Erythroblast (primary cell): Measurements from ENCODE around the gene CTNNA2.

Experiments used
- GATA1 ChIP-seq: IDR thresholded peaks from 2 replicates; pipeline ENCODE4 v1.6.1; 2011; ENCODE audit warnings: low read depth, mild to moderate bottlenecking, control low read depth, low read length, moderate library complexity
- POLR2A ChIP-seq: IDR thresholded peaks from 2 replicates; pipeline ENCODE4 v1.6.1; 2011; ENCODE audit warnings: mild to moderate bottlenecking, low read length

DNA sequence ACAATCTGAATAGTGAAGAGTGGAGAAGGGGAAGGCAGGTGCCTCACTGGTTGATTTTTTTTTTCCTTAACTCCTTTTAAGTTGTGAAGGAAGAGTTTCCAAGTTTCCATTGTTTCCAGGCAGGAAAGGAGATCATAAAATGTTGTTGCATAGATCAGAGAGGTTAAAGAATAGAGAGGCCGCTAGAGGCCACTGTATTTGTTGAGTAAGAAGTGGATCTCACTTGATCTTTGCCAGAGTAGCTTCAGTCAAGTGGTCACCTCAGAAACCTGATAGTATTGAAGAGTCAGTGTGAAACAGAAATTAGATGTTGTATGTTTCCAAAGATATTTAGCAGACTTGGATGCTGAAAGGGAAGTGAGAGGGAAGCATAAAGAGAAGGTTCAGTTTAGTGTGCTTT is 17.6 kb downstream of the CTNNA2 start:
- no peak for TF ChIP-seq POLR2A
- no peak for TF ChIP-seq GATA1
